Stimulated activated naive CD8-positive, alpha-beta T cell treated with anti-CD3 and anti-CD28 coated beads, Interleukin-15, Interleukin-2, amounts not matched to agents 100 ng/mL and 50 ng/mL, for 24 hours (primary cell): ENCODE results near the gene UBD.

ENCODE experiments used
- H3K27ac Mint-ChIP-seq: one replicate; pipeline ENCODE4 v1.8.0; 2021; ENCODE audit warnings: mild to moderate bottlenecking, mixed read lengths
- H3K27me3 Mint-ChIP-seq: one replicate; pipeline ENCODE4 v1.8.0; 2021; ENCODE audit warnings: mixed read lengths
- H3K36me3 Mint-ChIP-seq: one replicate; pipeline ENCODE4 v1.8.0; 2021; ENCODE audit warnings: low read depth, mixed read lengths
- H3K4me1 Mint-ChIP-seq: one replicate; pipeline ENCODE4 v1.8.0; 2021; ENCODE audit warnings: low read depth, mixed read lengths
- H3K4me3 Mint-ChIP-seq: one replicate; pipeline ENCODE4 v1.8.0; 2021; ENCODE audit warnings: mild to moderate bottlenecking, mixed read lengths
- H3K9me3 Mint-ChIP-seq: one replicate; pipeline ENCODE4 v1.8.0; 2021; ENCODE audit warnings: mixed read lengths

The UBD gene

GRCh38 chr6:29520232-29520631 is 39.3 kb downstream of the UBD start:
- peaks cover 4% of the 10 kb centered on the region for H3K9me3 Mint-ChIP-seq
- H3K27ac Mint-ChIP-seq = no peak overlapping the region
- no peak overlapping the region for H3K4me3 Mint-ChIP-seq
- no peaks in the 10 kb centered on the region for H3K36me3 Mint-ChIP-seq
- peaks cover 25% of the 10 kb centered on the region for H3K27me3 Mint-ChIP-seq
- H3K4me1 Mint-ChIP-seq = peaks cover 8% of the 10 kb centered on the region

GRCh38 chr6:29519291-29520010 is 40.1 kb downstream of the UBD start:
- H3K27me3 Mint-ChIP-seq = peaks cover 24% of the 10 kb centered on the region
- H3K27ac Mint-ChIP-seq = no peak overlapping the region
- H3K4me3 Mint-ChIP-seq = no peak overlapping the region
- peaks cover 8% of the 10 kb centered on the region for H3K4me1 Mint-ChIP-seq
- no peaks in the 10 kb centered on the region for H3K36me3 Mint-ChIP-seq
- H3K9me3 Mint-ChIP-seq = peaks cover 4% of the 10 kb centered on the region

DNA sequence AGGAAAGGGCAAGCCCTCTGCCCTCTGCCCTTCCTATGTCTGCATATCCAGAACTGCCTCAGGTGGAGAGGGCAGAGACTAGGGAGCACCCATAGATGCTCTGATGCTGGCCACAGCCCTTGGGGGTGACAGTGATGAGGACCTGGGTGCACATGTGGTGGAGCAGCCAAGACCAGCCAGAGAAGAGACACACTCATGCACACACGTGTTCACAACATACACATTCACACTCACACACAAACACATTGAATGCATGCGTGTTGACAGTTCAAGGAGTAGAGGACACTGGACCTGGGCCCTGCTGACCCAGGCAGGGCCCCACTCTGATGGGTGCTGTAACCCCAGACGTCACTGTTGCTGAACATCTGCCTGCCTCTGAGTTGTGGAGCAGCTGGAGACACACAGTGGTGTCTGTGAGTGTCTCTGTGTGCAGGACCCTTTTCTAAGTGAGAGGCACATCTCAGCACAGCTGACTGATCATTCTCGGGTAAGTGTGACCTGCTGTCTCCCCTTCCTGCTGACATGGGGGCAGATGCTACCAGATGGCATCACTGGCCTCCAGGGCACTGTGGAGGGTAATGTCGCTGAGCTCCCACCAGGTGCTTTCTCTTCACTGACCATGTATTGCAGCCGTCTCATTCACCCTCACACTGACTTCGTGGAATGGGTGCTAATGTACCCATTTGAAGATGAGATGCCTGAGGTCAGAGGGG is 41.6 kb downstream of the UBD start:
- Mint-ChIP-seq H3K9me3 (peaks cover 3% of the 10 kb centered on the region), H3K4me3 (no peak overlapping the region), H3K27me3 (peaks cover 21% of the 10 kb centered on the region), H3K36me3 (no peaks in the 10 kb centered on the region), H3K27ac (no peak overlapping the region), H3K4me1 (peaks cover 8% of the 10 kb centered on the region)

- Mint-ChIP-seq H3K27ac (no peak overlapping the region), H3K9me3 (no peaks in the 10 kb centered on the region)
Observed at GRCh38 chr6:29517245-29517644, 42.3 kb downstream of the UBD start.

GRCh38 chr6:29516108-29516507 is 43.4 kb downstream of the UBD start:
- H3K4me1 Mint-ChIP-seq = peaks cover 8% of the 10 kb centered on the region
- H3K36me3 Mint-ChIP-seq = no peaks in the 10 kb centered on the region
- no peaks in the 10 kb centered on the region for H3K9me3 Mint-ChIP-seq
- peaks cover 12% of the 10 kb centered on the region for H3K27me3 Mint-ChIP-seq
- no peak overlapping the region for H3K4me3 Mint-ChIP-seq
- H3K27ac Mint-ChIP-seq = no peak overlapping the region

More at GRCh38 chr6:29517245-29517644, 42.3 kb downstream of the UBD start:
- Mint-ChIP-seq H3K4me3 (no peak overlapping the region), H3K4me1 (peaks cover 8% of the 10 kb centered on the region), H3K27me3 (peaks cover 15% of the 10 kb centered on the region), H3K36me3 (no peaks in the 10 kb centered on the region)

DNA sequence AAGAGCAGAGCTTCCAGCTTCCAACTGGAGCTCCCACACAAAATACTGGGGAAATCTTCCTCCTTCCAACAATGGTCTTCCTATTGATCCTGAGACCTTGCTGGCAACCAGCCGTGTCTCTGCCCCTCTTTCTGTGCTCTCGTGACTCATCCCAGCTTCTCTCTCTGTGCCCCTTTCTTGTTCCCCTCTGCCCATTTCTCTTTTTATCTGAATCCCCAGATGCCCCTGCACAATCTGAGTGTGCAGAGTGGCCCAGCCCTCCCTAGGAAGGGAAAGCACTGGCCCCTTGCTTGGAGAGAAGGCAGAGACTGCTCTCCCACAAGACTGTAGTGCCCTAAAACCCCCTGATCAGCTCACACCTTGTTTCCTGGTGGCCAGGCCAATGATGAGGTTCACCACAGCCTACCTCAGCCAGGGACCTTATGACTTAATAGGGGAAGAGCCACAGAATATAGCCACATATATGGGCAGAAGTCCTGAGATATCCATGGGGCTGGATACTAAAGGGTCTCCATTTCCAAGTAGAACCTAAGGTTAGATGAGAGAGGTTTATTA is 48.7 kb downstream of the UBD start:
- H3K27ac Mint-ChIP-seq = no peak overlapping the region
- no peaks in the 10 kb centered on the region for H3K36me3 Mint-ChIP-seq
- H3K27me3 Mint-ChIP-seq = peaks cover 8% of the 10 kb centered on the region
- no peaks in the 10 kb centered on the region for H3K9me3 Mint-ChIP-seq
- H3K4me1 Mint-ChIP-seq = peaks cover 1% of the 10 kb centered on the region
- H3K4me3 Mint-ChIP-seq = no peak overlapping the region

- Mint-ChIP-seq H3K4me3 (no peak overlapping the region), H3K27ac (no peak overlapping the region), H3K9me3 (no peaks in the 10 kb centered on the region), H3K36me3 (no peaks in the 10 kb centered on the region), H3K27me3 (peaks cover 8% of the 10 kb centered on the region), H3K4me1 (no peaks in the 10 kb centered on the region)
Observed at GRCh38 chr6:29510202-29510601, 49.3 kb downstream of the UBD start.

DNA sequence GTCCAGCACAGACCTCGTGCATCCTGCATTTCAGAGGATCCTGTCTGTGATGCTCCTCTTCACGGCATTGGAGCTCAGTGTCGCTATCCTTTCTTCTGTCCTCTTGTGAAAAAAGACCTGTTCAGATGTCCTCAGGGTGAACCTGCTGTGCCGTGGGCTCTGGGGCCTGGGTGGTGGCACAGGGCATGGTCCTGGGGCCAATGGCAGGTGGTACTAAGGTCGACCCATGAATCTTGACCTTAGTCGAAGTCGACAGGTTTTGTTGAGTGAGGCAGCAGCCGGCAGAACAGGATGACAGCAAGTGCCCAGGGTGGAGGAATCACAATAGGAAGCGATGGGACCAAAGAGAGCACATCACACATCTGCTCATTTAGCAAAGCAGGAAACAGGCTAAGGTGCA is 49.8 kb downstream of the UBD start:
- Mint-ChIP-seq H3K4me3 (no peak overlapping the region), H3K36me3 (no peaks in the 10 kb centered on the region), H3K27me3 (peaks cover 3% of the 10 kb centered on the region), H3K4me1 (no peaks in the 10 kb centered on the region), H3K9me3 (no peaks in the 10 kb centered on the region), H3K27ac (no peak overlapping the region)

GRCh38 chr6:29509239-29509638 is 50.3 kb downstream of the UBD start:
- no peaks in the 10 kb centered on the region for H3K9me3 Mint-ChIP-seq
- no peaks in the 10 kb centered on the region for H3K4me1 Mint-ChIP-seq
- H3K4me3 Mint-ChIP-seq = no peak overlapping the region
- no peaks in the 10 kb centered on the region for H3K27me3 Mint-ChIP-seq
- no peaks in the 10 kb centered on the region for H3K36me3 Mint-ChIP-seq
- no peak overlapping the region for H3K27ac Mint-ChIP-seq

GRCh38 chr6:29507319-29507718 is 52.2 kb downstream of the UBD start:
- no peaks in the 10 kb centered on the region for H3K36me3 Mint-ChIP-seq
- H3K27ac Mint-ChIP-seq = no peak overlapping the region
- no peaks in the 10 kb centered on the region for H3K4me1 Mint-ChIP-seq
- H3K9me3 Mint-ChIP-seq = no peaks in the 10 kb centered on the region
- peaks cover 8% of the 10 kb centered on the region for H3K27me3 Mint-ChIP-seq
- H3K4me3 Mint-ChIP-seq = no peak overlapping the region

- H3K9me3 Mint-ChIP-seq = no peaks in the 10 kb centered on the region
Observed at GRCh38 chr6:29506446-29507067, 53.0 kb downstream of the UBD start.

GRCh38 chr6:29505808-29506207 is 53.7 kb downstream of the UBD start:
- Mint-ChIP-seq H3K27me3 (peaks cover 11% of the 10 kb centered on the region), H3K4me3 (no peak overlapping the region), H3K4me1 (no peaks in the 10 kb centered on the region), H3K27ac (no peak overlapping the region), H3K9me3 (no peaks in the 10 kb centered on the region), H3K36me3 (no peaks in the 10 kb centered on the region)

More at GRCh38 chr6:29506446-29507067, 53.0 kb downstream of the UBD start:
- Mint-ChIP-seq H3K27me3 (peaks cover 8% of the 10 kb centered on the region), H3K27ac (no peak overlapping the region), H3K4me1 (no peaks in the 10 kb centered on the region), H3K4me3 (no peak overlapping the region), H3K36me3 (no peaks in the 10 kb centered on the region)
